ENCODE results near the gene FSTL4. TPM values are rescaled to one million over a fixed set of nuclear protein-coding genes. Genes with fewer than 3 reads are reported as not detected.

FSTL4 gene
- total RNA-seq, 1 experiment from 2014 or later, result 2.7 TPM

GRCh38 chr5:133453084-133453780 lies 159.1 kb downstream of the FSTL4 start:
- no peak overlapping the region for H3K27ac Mint-ChIP-seq (ENCODE audit: unreplicated experiment)
- H3K9me3 Mint-ChIP-seq (ENCODE audit: unreplicated experiment), result no peaks in the 10 kb centered on the region
- ChIA-PET CTCF (no interaction called here), POLR2A (no interaction called here)
- no peaks in the 10 kb centered on the region for H3K27me3 Mint-ChIP-seq (ENCODE audit: insufficient read depth, unreplicated experiment)
- H3K4me1 Mint-ChIP-seq (ENCODE audit: low read depth, unreplicated experiment), result peaks cover 8% of the 10 kb centered on the region
- no peak overlapping the region for H3K4me3 Mint-ChIP-seq (ENCODE audit: unreplicated experiment)
- no TSS peak for BruUV-seq (replicated peaks)
- no peak overlapping the region for H3K4me3 ChIP-seq (ENCODE audit: low read depth, low read length)
- intact Hi-C loops (cut with micrococcal nuclease; ENCODE audit: unreplicated experiment), result no loop called here
- H3K36me3 Mint-ChIP-seq (ENCODE audit: insufficient read depth, unreplicated experiment), result no peaks in the 10 kb centered on the region
- H3K36me3 ChIP-seq (ENCODE audit: control insufficient read depth, insufficient read depth, low read length), result no peaks in the 10 kb centered on the region
- H3K9me3 ChIP-seq, result no peaks in the 10 kb centered on the region
- H3K27me3 ChIP-seq (replicated peaks; ENCODE audit: control insufficient read depth, insufficient read depth, low read length), result no peaks in the 10 kb centered on the region
- H3K4me1 ChIP-seq, result peaks cover 24% of the 10 kb centered on the region
- TF ChIP-seq CTCF (IDR thresholded peaks at IDR 0.05; ENCODE audit: insufficient read depth in 1 of 2, low read depth in 1 of 2, low read length in 1 of 2, severe bottlenecking in 1 of 2, unreplicated experiment in 1 of 2), result no peak
- no peak for DNase-seq

GRCh38 chr5:133451926-133452325 lies 160.4 kb downstream of the FSTL4 start:
- BruUV-seq (replicated peaks), result no TSS peak
- ChIA-PET POLR2A (no interaction called here), CTCF (no interaction called here)
- no peaks in the 10 kb centered on the region for H3K36me3 ChIP-seq (ENCODE audit: control insufficient read depth, insufficient read depth, low read length)
- intact Hi-C loops (cut with micrococcal nuclease; ENCODE audit: unreplicated experiment), result no loop called here
- H3K27me3 Mint-ChIP-seq (ENCODE audit: insufficient read depth, unreplicated experiment), result peaks cover 1% of the 10 kb centered on the region
- H3K9me3 ChIP-seq, result no peaks in the 10 kb centered on the region
- no peak overlapping the region for H3K4me3 ChIP-seq (ENCODE audit: low read depth, low read length)
- H3K4me1 ChIP-seq, result peaks cover 12% of the 10 kb centered on the region
- DNase-seq, result no peak
- H3K27me3 ChIP-seq (replicated peaks; ENCODE audit: control insufficient read depth, insufficient read depth, low read length), result no peaks in the 10 kb centered on the region
- no peaks in the 10 kb centered on the region for H3K9me3 Mint-ChIP-seq (ENCODE audit: unreplicated experiment)
- no peaks in the 10 kb centered on the region for H3K36me3 Mint-ChIP-seq (ENCODE audit: insufficient read depth, unreplicated experiment)
- H3K4me1 Mint-ChIP-seq (ENCODE audit: low read depth, unreplicated experiment), result peaks cover 5% of the 10 kb centered on the region
- no peak overlapping the region for H3K27ac Mint-ChIP-seq (ENCODE audit: unreplicated experiment)
- no peak for TF ChIP-seq CTCF (IDR thresholded peaks at IDR 0.05; ENCODE audit: insufficient read depth in 1 of 2, low read depth in 1 of 2, low read length in 1 of 2, severe bottlenecking in 1 of 2, unreplicated experiment in 1 of 2)
- H3K4me3 Mint-ChIP-seq (ENCODE audit: unreplicated experiment), result no peak overlapping the region

DNA sequence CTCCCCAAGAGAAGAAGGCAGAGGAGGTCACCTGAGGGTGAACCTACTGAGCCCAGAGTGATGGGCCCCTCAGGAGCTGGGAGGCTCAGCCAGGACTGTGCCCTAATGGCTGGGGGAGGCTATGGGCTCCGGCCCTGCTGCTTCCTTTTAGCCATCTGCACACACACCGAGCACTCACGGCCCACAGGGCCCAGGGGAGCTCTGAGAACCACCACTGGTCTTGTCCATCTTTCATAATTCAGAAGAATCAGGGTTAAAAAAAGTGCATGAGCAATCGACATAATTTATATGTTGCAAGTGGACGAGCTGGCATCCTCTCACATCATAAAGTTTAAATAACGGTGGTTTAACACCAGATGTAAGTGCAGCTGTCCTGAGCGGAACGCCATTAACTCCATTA lies 162.1 kb downstream of the FSTL4 start:
- POLR2A ChIA-PET, result no interaction called here
- H3K27ac Mint-ChIP-seq (ENCODE audit: unreplicated experiment), result no peak overlapping the region
- no peaks in the 10 kb centered on the region for H3K4me1 Mint-ChIP-seq (ENCODE audit: low read depth, unreplicated experiment)
- H3K9me3 ChIP-seq, result no peaks in the 10 kb centered on the region
- H3K27me3 Mint-ChIP-seq (ENCODE audit: insufficient read depth, unreplicated experiment), result peaks cover 4% of the 10 kb centered on the region
- TF ChIP-seq CTCF (IDR thresholded peaks at IDR 0.05; ENCODE audit: insufficient read depth in 1 of 2, low read depth in 1 of 2, low read length in 1 of 2, severe bottlenecking in 1 of 2, unreplicated experiment in 1 of 2), result no peak
- H3K36me3 Mint-ChIP-seq (ENCODE audit: insufficient read depth, unreplicated experiment), result no peaks in the 10 kb centered on the region
- no peaks in the 10 kb centered on the region for H3K36me3 ChIP-seq (ENCODE audit: control insufficient read depth, insufficient read depth, low read length)
- intact Hi-C loops (cut with micrococcal nuclease; ENCODE audit: unreplicated experiment), result no loop called here
- H3K9me3 Mint-ChIP-seq (ENCODE audit: unreplicated experiment), result no peaks in the 10 kb centered on the region
- CTCF ChIA-PET, result no interaction called here
- H3K4me3 ChIP-seq (ENCODE audit: low read depth, low read length), result no peak overlapping the region
- no peak overlapping the region for H3K4me3 Mint-ChIP-seq (ENCODE audit: unreplicated experiment)
- peak in 1 of 2 experiments; percentile 8 for DNase-seq
- H3K27me3 ChIP-seq (replicated peaks; ENCODE audit: control insufficient read depth, insufficient read depth, low read length), result no peaks in the 10 kb centered on the region
- no peaks in the 10 kb centered on the region for H3K4me1 ChIP-seq
- no TSS peak for BruUV-seq (replicated peaks)
